Choroid plexus epithelial cell (primary cell): ENCODE results near the gene APEH.

ENCODE experiments used
- DNase-seq: peaks from one replicate; pipeline ENCODE4 v3.0.0-alpha.2; 2010; ENCODE audit warnings: low read depth
- H3K4me3 ChIP-seq: 2 replicates; pipeline ENCODE4 v1.5.1; 2011; ENCODE audit warnings: low read depth, mild to moderate bottlenecking, control low read depth, low read length, moderate library complexity
- TF ChIP-seq, protein P1 (sequence below): conservative IDR thresholded peaks from 2 replicates; pipeline ENCODE4 v1.5.1; 2011; ENCODE audit warnings: low read depth, mild to moderate bottlenecking, control low read depth, inconsistent platforms, low read length, moderate library complexity

The APEH gene

DNA sequence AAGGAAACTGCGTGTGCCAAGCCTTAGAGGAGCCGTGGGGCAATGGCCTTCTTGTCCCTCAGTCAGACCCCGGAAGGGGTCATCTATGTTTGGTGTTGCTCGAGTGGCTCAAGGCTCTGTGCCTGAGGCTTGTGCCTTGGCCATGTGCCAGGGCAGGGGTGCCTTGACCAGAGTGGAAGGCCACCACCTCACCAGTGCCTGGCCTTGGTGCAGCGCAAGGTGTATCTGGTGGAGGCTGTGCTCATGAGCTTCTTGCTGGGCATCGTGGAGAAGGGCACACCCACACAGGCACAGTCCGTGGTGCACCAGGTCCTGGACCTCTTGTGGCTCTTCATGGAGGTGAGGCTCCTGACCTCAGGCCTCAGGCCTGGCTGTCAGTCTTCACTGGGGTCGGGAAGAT lies 25.9 kb downstream of the APEH start:
- TF ChIP-seq, protein P1, sequence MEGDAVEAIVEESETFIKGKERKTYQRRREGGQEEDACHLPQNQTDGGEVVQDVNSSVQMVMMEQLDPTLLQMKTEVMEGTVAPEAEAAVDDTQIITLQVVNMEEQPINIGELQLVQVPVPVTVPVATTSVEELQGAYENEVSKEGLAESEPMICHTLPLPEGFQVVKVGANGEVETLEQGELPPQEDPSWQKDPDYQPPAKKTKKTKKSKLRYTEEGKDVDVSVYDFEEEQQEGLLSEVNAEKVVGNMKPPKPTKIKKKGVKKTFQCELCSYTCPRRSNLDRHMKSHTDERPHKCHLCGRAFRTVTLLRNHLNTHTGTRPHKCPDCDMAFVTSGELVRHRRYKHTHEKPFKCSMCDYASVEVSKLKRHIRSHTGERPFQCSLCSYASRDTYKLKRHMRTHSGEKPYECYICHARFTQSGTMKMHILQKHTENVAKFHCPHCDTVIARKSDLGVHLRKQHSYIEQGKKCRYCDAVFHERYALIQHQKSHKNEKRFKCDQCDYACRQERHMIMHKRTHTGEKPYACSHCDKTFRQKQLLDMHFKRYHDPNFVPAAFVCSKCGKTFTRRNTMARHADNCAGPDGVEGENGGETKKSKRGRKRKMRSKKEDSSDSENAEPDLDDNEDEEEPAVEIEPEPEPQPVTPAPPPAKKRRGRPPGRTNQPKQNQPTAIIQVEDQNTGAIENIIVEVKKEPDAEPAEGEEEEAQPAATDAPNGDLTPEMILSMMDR = no peak
- no peak for DNase-seq
- no peak overlapping the region for H3K4me3 ChIP-seq

DNA sequence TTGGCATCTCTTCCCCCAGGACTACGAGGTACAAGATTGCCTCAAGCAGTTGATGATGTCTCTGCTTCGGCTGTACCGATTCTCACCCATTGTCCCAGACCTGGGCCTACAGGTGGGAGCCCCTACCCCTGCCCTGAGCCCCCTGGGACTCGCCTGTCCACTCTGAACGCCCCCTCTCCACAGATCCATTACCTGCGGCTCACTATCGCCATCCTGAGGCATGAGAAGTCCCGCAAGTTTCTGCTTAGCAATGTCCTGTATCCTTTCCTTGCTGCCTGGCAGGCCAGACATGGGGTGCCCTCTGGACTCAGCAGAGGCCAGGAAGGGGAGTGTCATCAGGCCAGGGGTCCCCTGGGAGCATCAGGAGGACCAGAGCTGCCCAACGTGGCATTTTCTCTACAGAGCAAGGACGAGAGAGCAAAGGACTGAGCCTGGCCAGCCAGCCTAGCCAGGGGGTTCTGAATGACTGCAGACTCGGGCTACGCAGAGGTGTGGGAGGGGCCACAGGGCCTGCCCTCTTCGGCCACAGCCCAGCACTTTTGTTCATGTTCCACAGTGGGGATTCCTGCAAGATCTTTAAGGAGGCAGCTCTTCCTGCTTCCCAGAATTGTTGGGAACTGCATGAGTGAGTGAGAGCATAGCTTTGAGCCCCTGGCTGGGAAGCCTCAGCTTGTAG lies 26.4 kb downstream of the APEH start:
- TF ChIP-seq, protein P1 = peak; percentile 38
- no peak overlapping the region for H3K4me3 ChIP-seq
- no peak for DNase-seq

DNA sequence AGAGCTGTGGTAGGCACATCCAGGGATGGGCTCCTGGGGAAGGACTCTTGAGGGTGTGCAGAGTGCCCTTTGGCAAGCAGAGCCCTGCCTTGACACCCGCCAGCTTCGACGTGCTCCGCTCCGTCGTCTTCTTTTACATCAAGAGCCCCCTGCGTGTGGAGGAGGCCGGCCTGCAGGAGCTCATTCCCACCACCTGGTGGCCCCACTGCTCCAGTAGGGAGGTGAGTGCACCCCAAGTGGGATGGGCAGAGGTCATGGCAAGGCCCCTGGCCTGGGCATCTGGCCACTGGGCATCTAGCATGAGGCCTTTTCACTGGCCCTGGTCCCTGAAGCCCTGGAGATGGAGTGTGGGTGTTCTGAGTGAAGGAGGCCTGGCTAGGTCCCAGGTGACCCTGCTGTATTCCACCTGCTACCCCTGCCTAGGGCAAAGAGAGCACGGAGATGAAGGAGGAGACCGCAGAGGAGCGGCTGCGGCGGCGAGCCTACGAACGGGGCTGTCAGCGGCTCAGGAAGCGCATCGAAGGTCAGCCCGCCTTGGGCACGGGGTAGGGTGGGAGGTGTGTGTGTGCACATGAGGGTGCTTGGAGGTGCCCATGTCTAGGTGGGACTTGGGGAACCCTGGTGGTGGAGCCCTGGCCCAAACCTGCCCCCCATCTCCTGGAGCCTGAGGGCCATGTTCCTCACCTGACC lies 27.4 kb downstream of the APEH start:
- TF ChIP-seq, protein P1 = peak; percentile 71
- no peak for DNase-seq
- H3K4me3 ChIP-seq = no peak overlapping the region

DNA sequence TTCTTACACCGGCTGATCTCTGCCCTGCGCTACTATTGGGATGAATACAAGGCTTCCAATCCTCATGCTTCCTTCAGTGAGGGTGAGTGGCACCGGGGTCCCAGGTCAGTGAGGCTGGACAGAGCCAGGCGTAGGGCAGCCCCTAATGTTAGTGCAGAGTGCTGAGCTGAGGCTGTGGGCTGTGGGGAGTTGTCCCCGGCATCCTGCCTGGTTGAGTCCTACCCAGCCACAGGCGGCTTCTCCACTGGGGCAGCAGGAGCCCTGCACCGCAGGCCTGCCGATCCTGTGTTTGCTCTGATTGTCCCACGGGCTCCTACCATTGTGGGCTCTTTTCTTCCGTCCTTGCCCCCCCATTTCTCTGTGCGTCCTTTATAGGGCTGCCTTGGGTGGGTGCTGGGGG lies 28.5 kb downstream of the APEH start:
- TF ChIP-seq, protein P1 = no peak
- H3K4me3 ChIP-seq = no peak overlapping the region
- DNase-seq = no peak

DNA sequence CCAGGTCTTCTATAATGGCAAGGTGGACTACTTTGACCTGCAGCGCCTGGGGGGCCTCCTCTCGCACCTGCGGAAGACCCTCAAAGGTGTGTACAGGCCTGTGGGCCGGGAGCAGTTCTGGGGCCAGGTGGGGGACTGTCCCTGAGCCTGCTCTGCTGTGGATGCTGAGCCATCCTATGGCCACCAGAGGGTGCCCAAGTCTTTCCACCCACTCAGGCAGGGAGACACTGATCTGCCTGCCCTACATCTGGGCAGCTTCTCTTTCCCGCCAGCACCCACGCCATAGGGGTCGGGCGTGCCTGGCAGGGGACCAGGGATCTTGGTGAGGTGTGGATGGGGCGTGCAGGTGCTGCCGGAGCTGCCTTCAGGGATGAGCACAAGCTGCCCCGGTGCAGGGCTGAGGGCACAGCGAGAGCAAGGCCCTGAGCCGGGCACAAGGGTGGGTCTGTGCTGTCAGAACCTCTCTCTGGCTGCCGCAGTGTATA lies 29.3 kb downstream of the APEH start:
- H3K4me3 ChIP-seq = no peak overlapping the region
- TF ChIP-seq, protein P1 = peak; percentile 90
- peak; percentile 78 for DNase-seq

DNA sequence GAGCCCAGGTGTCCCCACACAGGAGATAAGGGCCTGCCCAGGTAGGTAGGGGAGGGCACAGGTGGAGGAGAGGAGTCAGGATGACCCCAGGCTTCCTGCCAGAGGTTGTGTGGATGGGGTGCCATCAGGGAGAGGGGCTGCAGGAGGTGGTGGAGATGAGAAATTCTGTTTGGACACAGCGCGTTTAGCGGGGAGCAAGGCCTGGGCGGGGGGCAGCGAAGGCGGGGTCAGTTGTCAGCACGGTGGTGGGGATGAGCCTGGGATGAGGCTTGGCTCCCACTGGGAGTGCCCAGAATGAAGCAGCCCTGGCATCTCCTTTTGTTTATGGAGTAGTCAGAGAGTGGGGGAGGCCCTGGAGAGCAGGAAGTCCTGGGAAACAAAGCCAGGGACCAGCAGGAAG lies 29.8 kb downstream of the APEH start:
- H3K4me3 ChIP-seq = no peak overlapping the region
- no peak for DNase-seq
- TF ChIP-seq, protein P1 = no peak

DNA sequence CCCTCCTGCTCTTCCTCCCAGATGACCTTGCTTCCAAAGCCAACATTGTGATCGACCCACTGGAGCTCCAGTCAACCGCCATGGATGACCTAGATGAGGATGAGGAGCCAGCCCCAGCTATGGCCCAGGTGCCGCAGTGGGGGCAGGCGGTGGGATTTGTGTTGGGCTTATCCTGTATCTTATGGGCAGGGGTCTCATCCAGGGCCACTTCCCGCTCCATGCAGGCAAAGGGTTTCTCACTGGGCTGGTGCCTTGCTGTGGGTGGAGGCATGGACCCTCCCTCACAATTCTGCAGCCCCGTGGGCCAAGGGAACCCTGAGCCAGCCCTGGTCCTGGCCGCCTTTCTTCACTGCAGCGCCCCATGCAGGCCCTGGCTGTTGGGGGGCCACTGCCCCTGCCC lies 30.5 kb downstream of the APEH start:
- no peak overlapping the region for H3K4me3 ChIP-seq
- no peak for DNase-seq
- TF ChIP-seq, protein P1 = no peak
